GM19324 (cell line): ENCODE measurements around the gene MGMT.

ENCODE experiments used
- ATAC-seq: cut with Tn5 transposase; IDR thresholded peaks from one replicate; pipeline ENCODE4 v1.9.1; 2021; ENCODE audit warnings: mild to moderate bottlenecking, moderate library complexity; ENCODE audit not compliant: unreplicated experiment, low FRiP score

Gene MGMT

DNA sequence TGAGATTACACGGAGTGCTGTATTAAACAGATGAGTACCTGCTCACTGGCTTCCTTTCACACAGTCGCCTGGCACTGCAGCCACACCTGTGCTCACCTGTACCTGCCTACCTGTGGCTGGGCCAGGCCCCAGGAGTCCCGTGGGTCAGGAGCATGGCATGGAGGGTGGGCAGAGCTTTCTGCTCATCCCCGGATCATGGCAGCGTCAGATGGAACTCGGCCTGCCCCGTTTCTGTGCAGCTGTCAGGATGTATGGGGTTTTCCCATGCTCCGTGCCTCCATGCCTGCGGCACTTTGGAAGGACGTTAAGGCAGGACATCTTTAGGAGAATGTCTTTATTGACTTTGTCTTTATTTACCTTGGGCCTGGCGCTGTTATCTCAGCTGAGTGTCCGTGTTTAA lies 112.2 kb downstream of the MGMT start:
- ATAC-seq: no peak

DNA sequence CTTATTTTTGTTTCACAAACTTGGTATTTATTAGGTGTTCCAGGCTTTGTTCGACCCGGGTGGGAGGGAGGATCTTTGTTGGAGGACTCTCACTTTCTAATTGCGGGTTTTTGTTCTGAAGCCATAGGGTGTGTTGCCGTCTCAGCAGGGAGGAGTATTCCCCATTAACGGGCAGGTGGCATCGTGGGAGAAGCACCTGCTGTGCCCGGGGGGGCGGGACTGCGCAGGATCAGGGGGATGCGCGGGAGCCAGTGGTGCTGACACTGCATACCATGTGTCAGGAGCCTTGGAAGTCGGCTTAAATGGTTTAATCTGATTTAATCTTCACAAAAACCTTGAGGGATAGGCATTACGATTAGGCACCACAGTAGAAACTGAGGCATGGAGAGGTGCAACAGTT lies 113.0 kb downstream of the MGMT start:
- no peak for ATAC-seq

DNA sequence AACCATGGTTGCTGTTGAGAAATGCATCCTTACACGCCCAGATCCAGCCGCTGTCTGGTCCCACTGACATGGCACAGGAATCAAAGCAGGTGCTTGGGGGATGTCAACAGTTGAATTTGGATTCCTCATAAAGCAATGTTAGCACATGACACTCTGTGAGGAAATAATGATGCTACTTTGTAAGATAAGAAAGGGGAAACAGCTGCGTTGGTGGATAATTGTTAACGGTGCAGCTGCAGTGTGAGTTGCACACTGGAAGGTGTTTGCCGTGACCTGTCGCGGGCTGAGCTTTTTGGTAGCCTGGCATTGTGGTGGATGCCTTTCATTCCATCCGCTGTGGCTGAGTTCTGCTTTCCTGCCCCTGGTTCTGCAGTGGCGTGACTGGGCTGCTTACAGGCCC lies 113.9 kb downstream of the MGMT start:
- no peak for ATAC-seq

DNA sequence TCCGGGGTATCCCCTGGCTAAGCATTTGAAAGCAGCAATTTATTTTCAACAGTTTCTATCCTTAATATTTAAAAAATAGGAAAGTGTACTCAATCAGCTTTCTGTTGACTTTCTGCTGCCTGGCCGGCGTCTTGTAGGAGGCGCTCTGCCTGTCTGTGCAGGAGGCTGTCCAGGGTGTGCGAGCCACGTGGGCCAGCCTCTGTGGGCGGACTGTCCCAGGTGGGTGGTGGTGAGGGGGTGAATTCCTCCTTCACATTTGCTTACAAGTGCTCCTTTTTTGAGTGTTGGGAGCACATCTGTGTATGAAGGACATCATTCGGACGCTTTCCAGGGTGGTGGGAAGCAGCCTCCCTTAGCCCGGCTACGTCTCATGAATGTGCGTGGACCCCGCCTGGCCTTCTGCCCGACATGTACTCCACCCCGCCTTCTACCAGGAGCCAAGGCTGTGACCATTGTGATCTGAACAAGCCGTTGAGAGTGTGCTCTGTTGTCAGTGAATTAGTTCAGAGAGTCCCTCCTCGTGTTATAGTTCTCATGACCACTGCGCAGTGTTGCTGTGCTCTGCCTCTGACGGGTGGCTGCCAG lies 114.9 kb downstream of the MGMT start:
- no peak for ATAC-seq

DNA sequence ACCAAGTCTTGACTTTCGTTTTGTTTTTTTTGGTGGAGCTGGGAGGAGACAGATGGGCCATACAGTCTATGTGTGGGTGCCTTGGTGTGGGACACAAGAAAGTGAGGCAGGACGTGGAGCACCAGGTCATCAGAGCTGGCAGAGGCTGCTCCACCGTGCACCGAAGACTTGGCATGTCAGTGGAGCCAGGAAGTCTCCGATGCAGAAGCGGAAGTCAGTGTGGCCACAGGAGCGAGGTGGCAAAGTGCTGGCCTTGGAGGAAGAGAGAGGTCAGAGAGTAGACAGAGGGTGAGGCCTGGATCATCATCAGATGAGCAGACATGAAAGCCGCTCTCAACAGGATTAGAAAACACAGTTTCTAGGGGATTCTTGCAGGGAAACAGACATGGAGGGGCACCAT lies 116.8 kb downstream of the MGMT start:
- no peak for ATAC-seq

DNA sequence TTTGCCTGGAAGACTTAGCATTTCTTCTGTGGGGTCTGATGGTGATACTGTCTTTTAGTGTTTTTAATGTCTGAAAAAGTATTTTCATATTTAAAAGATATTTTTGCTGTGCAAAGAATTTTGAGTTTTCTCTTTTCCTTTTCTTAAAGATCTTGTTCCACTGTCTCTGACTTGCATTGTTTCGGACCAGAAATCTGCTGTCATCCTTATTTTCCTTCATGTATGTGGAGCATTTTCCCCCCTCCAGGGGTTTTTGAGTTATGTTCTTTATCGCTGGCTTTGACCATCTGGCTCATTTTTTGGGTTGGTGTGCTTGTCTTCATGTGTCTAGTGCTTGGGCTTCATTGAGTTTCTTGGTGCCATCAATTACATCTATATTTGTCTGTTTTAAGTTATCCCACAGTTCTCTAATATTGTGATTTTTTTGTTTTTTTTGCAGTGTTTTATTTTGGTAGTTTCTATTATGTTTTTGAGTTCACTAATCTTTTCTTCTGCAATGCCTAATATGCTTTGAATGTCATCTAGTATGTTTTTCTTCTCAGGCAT lies 119.9 kb downstream of the MGMT start:
- no peak for ATAC-seq

DNA sequence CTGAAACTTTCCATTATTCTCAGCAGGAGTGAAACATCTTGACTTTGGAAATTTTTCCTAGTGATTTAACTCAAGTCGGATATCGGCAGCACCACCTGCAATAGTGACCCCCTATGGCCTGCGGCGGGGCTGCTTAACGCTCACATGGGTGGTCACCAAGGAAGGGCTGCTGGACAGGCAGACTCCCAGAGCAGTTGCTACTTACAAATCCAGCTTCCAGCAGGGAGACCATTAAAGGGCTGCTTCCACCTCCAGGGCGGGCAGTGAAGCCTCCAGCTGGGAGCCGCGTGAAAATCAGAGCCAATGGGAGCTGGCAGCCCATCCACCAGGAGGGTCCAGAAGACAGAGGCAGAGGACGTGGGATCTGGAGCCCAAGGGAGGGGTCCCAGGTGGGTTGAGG lies 122.5 kb downstream of the MGMT start:
- no peak for ATAC-seq

DNA sequence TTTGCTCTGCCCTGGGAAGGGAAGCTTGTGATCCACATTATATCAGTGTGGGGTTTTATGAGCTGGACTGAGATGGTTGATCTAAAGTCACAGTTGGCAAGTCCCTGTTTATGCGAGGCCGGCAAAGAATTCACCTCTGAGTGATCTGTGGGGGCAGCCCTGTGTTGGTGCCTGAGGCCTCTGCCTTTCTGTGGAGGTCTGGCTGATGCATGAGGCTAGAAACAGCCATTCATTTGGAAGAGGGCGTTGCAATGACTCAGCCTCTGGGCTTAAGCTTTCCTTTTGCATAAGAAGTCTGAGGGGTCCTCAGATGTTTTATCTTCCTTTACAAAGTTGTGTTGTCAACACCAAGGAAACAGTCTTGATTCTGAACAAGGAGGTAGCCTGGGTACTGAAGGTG lies 126.9 kb downstream of the MGMT start:
- ATAC-seq: no peak

DNA sequence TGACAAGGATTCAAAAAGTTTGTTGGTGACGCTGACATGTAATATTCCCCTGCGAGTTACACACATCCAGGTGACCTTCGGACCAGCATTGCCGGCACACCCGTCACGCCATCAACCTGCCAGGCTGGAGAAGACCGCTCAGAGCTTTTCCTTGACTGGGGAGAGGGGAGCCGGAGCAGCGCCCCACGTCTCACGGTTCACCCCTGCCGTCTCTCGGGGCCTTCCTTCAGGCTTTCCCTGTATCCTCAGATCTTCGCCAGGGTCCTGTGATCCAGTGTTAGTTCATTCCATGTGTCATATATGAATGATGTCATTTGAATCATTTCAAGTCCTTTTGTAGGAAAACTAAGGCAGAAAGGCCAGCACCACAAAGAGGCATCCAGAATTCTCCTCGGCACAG lies 127.8 kb downstream of the MGMT start:
- ATAC-seq: no peak

DNA sequence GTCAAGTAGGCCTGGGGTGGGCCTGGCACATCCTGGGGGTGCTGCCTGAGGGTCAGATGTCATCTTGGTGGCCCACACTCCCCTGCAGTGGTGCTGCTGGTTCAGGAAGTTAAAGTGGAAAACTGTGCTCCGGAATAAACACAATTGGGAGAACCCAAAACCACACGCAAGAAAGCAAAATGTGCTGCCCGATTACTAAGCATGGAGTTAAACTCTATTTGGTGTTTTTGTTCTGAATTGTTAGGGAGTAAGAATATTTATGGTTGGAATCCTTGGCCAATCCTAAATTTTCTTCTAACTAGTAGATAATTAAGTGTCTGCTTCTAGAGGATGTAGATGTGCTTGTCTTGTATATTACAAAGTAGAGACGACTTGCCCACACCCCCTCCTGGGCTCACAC lies 131.4 kb downstream of the MGMT start:
- ATAC-seq: no peak

DNA sequence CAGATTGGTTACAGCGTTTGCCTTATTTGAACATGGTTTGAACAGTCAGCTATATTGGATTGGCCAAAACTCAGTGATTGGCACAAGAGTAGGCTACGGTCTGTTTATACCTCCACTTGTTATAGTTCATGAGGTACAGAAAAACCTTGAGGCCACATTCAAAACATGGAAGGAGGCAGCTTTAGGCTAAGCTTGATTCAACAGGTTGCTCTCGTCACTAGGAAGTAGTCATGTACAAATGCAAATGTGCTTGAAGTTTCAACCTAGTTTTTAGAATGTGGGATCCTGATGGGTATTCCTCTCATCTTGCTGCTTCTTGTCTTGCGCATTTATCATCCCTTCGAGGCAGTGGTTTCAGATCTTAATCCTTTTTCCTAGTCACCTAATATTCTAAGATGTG lies 132.1 kb downstream of the MGMT start:
- no peak for ATAC-seq

DNA sequence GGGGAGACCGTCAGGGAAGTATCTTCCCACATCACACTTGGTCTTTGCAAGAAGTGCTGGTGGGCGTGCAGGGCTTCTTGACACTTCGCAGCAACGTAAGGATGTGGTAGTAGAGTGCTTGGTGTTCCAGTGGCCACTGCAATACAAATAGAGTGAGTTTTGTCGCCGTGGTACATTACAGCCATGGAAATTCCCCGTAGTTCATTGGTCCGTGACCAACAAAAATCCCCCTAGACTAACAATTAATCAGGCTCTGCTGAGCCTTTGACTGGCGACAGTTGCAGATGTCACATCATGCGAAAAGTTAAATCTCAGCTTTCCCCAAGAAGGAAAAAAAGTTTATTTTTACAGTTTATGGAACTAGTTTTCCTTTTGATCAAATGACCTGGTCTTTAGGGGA lies 134.7 kb downstream of the MGMT start:
- ATAC-seq: no peak

DNA sequence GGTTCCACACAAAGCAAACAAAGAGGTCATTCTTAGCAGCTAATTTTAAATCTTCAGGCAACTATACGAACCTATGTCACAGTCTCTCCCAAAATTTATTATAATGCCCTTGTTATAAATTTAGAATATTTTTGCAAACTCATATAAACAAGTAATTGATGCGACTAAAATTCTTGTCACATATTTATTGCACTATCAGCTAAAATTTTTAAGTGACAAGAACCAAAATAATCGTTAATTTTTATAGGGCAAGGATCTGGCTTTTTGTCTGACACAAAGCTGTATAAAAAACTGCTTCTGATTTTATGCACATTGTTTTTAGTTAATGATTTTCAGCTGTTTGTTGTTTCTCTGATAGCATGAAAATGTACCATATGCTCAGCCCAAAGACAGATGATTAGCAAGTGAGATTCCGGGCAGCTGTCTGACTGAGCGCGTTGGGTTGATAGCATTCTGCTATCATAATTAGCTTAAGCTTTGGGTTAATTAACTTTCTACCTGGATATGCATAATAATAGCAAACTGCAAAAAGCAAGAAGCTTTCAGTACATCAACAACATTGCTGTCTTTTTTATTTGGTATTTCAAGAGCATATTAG lies 136.0 kb downstream of the MGMT start:
- no peak for ATAC-seq

DNA sequence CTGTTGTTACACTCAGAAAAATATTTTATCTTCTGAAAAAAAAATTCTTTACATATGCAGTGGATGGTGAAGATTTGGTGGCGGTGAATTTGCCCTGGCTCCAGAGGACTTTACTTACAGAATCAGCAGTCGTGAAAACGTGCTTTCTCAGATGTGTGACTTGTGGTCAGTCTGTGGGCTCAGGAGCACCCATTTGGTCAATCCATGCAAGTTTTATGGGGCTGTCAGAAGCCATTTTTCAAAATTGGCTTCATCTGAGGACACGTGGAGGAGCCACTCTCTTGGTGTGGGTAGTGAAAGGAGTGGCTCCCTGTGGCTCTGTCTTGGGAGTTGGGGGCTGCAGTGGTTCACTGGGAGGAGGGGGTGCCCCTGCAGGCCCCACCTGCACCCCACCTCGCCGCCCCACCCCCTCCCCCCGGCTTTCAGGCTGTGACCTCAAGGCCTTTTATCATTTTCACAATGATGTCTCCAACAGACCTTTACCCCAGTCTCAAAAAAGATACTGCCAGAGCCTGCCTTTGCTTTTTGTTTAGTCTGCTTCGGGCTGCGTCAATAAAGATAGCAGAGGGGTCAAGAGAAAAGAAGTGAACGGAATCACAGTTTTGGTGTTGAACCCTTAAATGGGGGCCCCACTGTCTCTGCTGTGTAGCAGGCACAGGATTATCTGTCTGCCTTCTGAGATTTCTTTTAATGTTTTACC lies 137.4 kb downstream of the MGMT start:
- no peak for ATAC-seq

DNA sequence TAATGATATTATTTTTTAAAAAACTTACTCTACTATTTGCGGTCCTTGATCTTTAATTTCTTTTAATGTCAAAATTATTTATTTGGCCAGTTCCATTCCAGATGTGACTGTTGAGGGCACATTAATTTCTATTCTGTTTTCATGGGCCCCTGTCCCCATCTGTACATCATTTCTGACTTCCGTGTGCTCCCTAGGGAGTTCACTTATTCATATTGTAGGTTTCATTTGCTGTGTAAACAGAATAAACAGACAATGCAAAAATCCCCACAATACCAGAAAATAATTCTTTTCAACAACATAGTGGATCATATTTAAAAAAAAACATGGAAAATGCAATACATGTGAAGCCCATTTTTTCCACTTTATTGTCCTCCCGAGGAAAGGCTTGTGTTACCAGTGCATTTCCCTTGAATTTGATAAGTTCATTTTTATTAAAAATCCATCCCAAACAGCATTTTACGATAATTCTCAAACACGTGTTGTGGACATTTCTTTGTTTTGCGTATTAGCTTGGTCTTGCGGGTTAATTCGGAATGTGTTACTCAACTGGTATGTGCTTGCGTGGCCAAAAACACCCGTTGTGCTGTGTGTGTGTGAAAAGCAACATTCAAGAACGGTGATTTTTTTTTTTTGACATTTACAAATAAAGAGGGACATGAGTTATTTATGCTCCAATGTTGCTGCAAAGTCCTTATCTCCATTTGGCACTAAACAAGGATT lies 138.4 kb downstream of the MGMT start:
- no peak for ATAC-seq

DNA sequence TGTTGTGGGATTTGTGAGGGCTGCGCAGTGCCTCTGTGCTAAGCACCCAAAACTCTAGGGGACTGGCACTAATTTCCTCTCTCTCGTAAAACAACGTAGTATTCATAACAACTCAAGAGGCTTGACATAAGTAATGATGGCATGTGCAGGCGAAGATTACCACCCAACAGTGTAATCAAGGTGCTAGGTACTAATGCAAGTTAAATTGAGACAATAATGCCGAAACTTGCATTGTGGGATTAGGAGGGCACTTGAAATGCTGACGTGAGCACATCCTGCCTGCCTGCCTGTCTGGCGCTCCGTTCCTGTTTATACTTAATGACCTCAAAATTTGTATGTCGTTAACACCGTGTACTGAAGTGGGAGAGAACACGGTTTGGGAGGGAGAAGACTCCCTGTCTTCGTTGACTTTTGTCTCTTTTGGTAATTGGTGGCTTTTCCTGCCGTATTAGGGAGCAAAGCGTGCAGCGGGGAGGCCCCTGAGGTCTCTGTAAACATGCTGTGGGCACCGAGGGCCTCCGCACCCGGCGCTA lies 139.0 kb downstream of the MGMT start:
- ATAC-seq: peak; percentile 37

DNA sequence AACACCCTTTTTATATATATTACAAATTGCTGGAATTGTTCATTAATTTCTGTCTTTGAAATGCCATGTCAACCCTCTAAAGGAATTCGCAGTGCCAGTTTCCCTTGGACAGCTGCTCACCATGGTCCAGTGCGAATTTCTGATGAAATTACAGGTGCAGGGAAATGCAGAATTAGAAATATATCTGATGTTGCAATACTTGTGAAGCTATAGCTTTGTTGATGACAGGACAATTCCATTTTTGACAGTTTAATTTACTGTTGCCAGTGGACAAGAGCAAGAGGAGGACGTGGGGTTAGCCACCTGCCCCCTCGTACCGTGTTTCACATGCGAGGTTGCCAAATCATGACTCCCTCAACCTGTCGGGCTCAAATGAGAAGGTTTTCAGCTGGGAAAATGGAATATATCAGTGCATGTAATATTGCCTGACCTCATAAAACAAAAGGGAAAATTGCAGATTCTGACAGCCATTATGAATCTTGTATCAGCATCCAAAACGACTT lies 140.6 kb downstream of the MGMT start:
- no peak for ATAC-seq

DNA sequence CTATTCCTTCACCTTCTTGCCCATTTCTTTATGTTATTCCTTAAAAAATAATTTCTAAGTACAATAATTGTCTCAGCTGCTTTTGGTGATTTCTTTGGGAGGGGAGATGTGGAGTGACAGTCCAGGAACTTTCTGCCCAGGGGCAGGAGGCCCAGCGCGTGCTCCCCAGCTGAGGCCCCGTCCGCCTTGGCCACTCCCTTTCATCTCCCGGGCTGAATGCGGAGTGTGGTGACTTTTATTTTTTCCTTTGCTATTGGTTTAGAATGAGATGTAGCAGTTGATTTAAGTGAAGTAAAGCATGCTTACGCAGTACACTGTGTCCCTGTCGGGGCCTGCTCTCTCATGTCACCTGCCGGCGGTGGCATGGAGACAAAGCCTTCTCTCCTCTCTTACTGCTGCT lies 141.6 kb downstream of the MGMT start:
- ATAC-seq: no peak

DNA sequence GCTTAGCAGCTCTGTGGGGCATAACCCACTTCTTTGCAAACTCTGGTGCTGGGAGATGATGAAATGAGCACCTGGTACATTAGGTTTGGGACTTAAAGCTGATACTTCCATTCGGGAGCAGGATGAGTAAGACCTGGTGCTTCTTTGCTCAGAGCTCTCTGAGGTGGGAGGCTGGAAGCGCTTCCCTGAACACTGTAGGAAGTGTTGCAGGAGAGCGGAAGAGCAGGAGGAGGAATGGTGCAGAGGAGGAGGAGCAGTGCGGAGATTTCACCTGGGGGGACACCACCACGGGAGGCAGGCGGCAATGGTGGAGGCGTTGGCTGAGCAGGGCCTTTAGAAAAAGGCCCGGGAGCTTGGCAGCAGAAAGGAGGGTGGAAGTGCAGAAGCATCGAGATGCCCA lies 142.5 kb downstream of the MGMT start:
- no peak for ATAC-seq

DNA sequence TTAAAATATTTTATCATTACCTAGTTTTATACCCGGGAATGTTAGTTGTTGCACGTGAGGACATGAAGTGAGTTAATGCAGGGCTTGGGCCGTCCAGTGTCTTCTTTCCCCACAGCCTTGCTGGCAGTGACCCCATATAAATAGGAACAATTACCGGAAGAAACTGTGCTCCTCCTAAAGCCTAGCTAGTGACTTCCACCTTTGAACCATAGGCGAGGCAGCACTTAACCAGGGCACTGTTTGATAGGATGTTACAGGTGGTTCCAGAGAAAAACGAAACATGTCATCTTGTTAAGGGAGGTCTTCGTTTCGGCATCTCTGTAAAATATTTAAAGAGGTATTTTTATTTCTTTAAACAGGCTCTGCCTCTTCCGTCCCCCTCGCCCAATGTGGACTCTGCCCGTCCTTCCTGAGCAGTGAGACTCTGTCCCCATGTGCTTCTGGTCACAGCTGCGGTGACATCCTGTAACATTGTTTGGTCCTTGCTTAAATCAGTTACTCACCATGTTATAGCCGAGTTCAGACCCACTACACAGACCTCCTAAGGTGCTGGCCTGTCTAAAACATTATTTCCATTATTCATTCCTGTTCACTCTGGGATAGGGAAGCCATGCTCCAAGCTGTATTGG lies 145.6 kb downstream of the MGMT start:
- no peak for ATAC-seq
